Adrenal gland (tissue), 12 donors: Measurements from ENCODE around the gene EFCAB14. TPM values are rescaled to one million over a fixed set of nuclear protein-coding genes. Genes with fewer than 3 reads are reported as not detected.

ENCODE experiments used
- DNase-seq, 7 donors: peaks; one replicate each; pipeline ENCODE4 v3.0.0-alpha.2; 2019 to 2020
- H3K27ac ChIP-seq, 5 donors: fragments of 200-600 bp; sonication (generic) in 4 of 5; 1 replicate in 3 of 5; 2 replicates in 2 of 5; pipeline versions ENCODE4 v1.5.1 to v1.8.0; 2016 to 2020; ENCODE audit warnings: mild to moderate bottlenecking in 1 of 5
- H3K27me3 ChIP-seq: fragments of 200-600 bp; 2 replicates; pipeline ENCODE4 v1.8.0; 2021
- H3K36me3 ChIP-seq, 2 donors: fragments of 200-600 bp; replicated peaks in 1 of 2; 1 replicate in 1 of 2; 2 replicates in 1 of 2; pipeline versions ENCODE4 v1.5.1 to v1.8.0; 2018 to 2022
- H3K4me1 ChIP-seq, 2 donors: fragments of 200-600 bp; replicated peaks in 1 of 2; 1 replicate in 1 of 2; 2 replicates in 1 of 2; pipeline versions ENCODE4 v1.5.1 to v1.8.0; 2018 to 2021
- H3K4me3 ChIP-seq, 4 donors: fragments of 200-600 bp; sonication (generic) in 3 of 4; one replicate each; pipeline ENCODE4 v1.5.1; 2016 to 2018
- H3K9me3 ChIP-seq, 3 donors: fragments of 200-600 bp; sonication (generic) in 1 of 3; replicated peaks in 1 of 3; 1 replicate in 2 of 3; 2 replicates in 1 of 3; pipeline versions ENCODE4 v1.5.1 to v1.8.0; 2016 to 2021
- POLR2A ChIP-seq, 2 donors: fragments of 450-650 bp; IDR thresholded peaks; one replicate each; pipeline ENCODE4 v1.6.1; 2017; ENCODE audit warnings: antibody characterized with exemption in 2 of 2, mild to moderate bottlenecking in 2 of 2, moderate library complexity in 1 of 2
- WGBS, 4 donors: extraction: QIAGEN DNeasy Blood & Tissue Kit in 2 of 4; methylation state at CpG; one replicate each; pipeline versions ENCODE4 v1.1.5 to v1.1.7; 2013 to 2017; 5-methylcytosine and 5-hydroxymethylcytosine counted together
- intact Hi-C, 2 donors: fragments of 100-400 bp; cut with DNase I; formaldehyde crosslinking; loops; one replicate each; pipeline versions ENCODE4 v1.14.1 to v1.15.0; 2022 to 2023
- polyA plus RNA-seq, 3 donors: library from polyadenylated mRNA; stranded (reverse); fragments of 200-250 nt in 2 of 3; fragments of 350-450 nt in 1 of 3; fragmentation: Illumina TruSeq in 1 of 3; extraction: RNeasy Lipid Tissue Mini Kit (QIAGEN cat#74804) in 1 of 3; gene quantifications; one replicate each; pipeline ENCODE4 v1.2.3, GENCODE V29; 2013 to 2014
- total RNA-seq, 9 donors: library from RNA; depleted of rRNA in 4 of 9; stranded (reverse); fragments of >200 nt in 4 of 9; fragments of 120-200 nt in 1 of 9; fragmentation: NEBNext Ultra II Directional in 1 of 9; extraction: Animal tissue kit (Norgen Biotek cat#: 25700) in 1 of 9; gene quantifications; one replicate each; pipeline versions ENCODE4 v1.1.0 to v1.2.4, GENCODE V29; 2013 to 2023
- TF ChIP-seq, protein P1 (sequence below), 6 experiments: fragments of 450-650 bp in 4 of 6; fragments of 200-600 bp in 2 of 6; sonication (generic) in 1 of 6; IDR thresholded peaks; 1 replicate in 5 of 6; 2 replicates in 1 of 6; pipeline versions ENCODE4 v1.5.1 to v1.8.0; 2016 to 2021; ENCODE audit warnings: antibody characterized with exemption in 6 of 6, mild to moderate bottlenecking in 2 of 6, moderate library complexity in 1 of 6
- donor health status: healthy with polysubstance abuse.
- donor health status: Bipolar disorder and iron deficiency.
- donor health status: DM: yes; HTN: yes; CAD: no.
- donor health status: DM: no; HTN: no; CAD: no.
- donor health status: DM: no; HTN: no; CAD: no.
- donor health status: DM: yes; HTN: yes; CAD: no.

Gene EFCAB14
- total and polyA plus RNA-seq, 12 donors: 17.9 to 138 (median 77.3) TPM

DNA sequence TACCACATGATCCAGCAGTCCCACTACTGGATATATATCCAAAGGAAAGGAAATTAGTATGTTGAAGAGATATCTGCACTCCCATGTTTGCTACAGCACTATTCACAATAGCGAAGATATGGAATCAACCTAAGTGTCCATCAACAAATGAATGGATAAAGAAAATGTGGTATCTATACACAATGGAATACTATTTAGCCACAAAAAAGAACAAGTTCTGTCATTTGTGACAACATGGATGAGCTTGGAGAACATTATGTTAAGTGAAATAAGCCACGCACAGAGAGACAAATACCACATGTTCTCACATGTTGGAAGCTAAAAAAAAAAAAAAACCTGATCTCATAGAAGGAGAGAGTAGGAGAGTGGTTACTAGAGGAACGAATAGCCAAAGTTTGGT lies 68.4 kb downstream of the EFCAB14 start:
- intact Hi-C loops: no loop called here
- Histone ChIP-seq H3K4me3 (no peak overlapping the region), H3K27ac (no peak overlapping the region), H3K4me1 (peaks cover 0 to 7% of the 10 kb centered on the region in 2 donors), H3K27me3 (no peaks in the 10 kb centered on the region), H3K9me3 (no peaks in the 10 kb centered on the region), H3K36me3 (peaks cover 0 to 13% of the 10 kb centered on the region in 2 donors)
- TF ChIP-seq, protein P1, sequence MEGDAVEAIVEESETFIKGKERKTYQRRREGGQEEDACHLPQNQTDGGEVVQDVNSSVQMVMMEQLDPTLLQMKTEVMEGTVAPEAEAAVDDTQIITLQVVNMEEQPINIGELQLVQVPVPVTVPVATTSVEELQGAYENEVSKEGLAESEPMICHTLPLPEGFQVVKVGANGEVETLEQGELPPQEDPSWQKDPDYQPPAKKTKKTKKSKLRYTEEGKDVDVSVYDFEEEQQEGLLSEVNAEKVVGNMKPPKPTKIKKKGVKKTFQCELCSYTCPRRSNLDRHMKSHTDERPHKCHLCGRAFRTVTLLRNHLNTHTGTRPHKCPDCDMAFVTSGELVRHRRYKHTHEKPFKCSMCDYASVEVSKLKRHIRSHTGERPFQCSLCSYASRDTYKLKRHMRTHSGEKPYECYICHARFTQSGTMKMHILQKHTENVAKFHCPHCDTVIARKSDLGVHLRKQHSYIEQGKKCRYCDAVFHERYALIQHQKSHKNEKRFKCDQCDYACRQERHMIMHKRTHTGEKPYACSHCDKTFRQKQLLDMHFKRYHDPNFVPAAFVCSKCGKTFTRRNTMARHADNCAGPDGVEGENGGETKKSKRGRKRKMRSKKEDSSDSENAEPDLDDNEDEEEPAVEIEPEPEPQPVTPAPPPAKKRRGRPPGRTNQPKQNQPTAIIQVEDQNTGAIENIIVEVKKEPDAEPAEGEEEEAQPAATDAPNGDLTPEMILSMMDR (IDR thresholded peaks at IDR 0.05): no peak
- TF ChIP-seq POLR2A (IDR thresholded peaks at IDR 0.05): no peak
- no peak for DNase-seq
- WGBS, 4 donors: 93 to 99% (median 95%) methylated on average over 3 of the region's 3 CpGs

DNA sequence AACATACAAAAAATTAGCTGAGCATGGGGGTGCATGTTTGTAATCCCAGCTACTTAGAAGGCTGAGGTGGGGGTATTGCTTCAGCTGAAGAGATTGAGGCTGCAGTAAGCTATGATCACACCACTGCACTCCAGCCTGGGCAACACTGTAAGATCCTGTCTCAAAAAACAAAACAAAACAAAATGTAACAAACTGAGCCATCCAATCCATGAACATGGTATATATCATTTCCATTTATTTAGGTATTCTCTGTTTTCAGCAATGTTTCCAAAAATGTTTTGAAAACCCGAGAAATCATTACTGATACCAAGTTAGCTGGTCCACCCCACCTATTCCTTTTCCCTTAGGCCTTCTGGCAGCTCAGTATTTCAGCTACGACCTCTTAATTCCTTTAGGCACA lies 69.2 kb downstream of the EFCAB14 start:
- intact Hi-C loops: no loop called here
- WGBS, 4 donors: 96 to 99% (median 98%) methylated on average over 2 of the region's 2 CpGs
- DNase-seq: no peak
- peaks cover 0 to 6% of the 10 kb centered on the region in 2 donors for H3K36me3 ChIP-seq
- TF ChIP-seq, protein P1 (IDR thresholded peaks at IDR 0.05): no peak
- TF ChIP-seq POLR2A (IDR thresholded peaks at IDR 0.05): no peak
- no peaks in the 10 kb centered on the region for H3K27me3 ChIP-seq
- no peak overlapping the region for H3K4me3 ChIP-seq
- H3K4me1 ChIP-seq: peaks cover 0 to 10% of the 10 kb centered on the region in 2 donors
- no peaks in the 10 kb centered on the region for H3K9me3 ChIP-seq
- H3K27ac ChIP-seq: no peak overlapping the region

DNA sequence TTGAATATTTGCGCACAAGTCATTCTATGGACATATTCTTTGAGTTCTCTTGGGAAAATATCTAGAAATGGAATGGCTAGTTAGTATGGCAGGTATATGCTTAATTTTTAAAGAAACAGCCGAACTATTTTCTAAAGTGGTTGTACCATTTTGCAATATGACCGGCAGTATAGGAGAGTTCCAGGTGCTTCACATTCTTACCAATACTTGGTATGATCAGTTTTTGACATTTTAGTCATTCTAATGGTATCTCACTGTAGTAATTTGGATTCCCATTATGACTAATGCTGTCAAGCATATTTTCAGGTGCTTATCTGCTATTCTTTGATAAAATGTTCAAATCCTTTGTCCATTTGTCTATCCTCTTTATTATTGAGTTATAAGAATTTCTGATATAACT lies 71.3 kb downstream of the EFCAB14 start:
- no peaks in the 10 kb centered on the region for H3K36me3 ChIP-seq
- 98 to 100% (median 99%) methylated on average over 3 of the region's 3 CpGs for WGBS, 4 donors
- no peaks in the 10 kb centered on the region for H3K9me3 ChIP-seq

DNA sequence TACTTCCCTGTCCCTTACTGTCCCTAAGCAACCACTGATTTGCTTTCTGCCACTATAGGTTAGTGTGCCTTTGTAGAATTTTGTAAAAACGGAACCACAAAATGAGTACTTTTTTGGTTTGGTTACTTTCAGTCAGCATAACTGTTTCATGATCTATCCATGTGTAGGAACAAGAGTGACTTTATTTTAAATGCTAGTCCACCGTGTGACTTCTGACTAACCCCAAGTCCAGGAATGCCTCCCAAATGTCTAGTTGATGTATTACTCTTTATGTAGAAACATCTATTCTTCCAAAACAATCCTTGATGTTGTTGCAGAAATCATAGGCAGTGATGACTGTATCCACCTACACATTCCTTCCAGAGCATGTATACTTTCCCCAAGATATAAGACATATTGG lies 72.1 kb downstream of the EFCAB14 start:
- intact Hi-C loops: no loop called here

More for the DNA sequence above, 71.3 kb downstream of the EFCAB14 start:
- DNase-seq: no peak
- intact Hi-C loops: no loop called here
- Histone ChIP-seq H3K27me3 (no peaks in the 10 kb centered on the region), H3K27ac (no peak overlapping the region), H3K4me3 (no peak overlapping the region), H3K4me1 (peaks cover 3 to 25% of the 10 kb centered on the region in 2 donors)
- TF ChIP-seq POLR2A (IDR thresholded peaks at IDR 0.05): no peak
- TF ChIP-seq, protein P1 (IDR thresholded peaks at IDR 0.05): no peak

More for the DNA sequence above, 72.1 kb downstream of the EFCAB14 start:
- H3K27ac ChIP-seq: no peak overlapping the region
- TF ChIP-seq, protein P1 (IDR thresholded peaks at IDR 0.05): no peak
- no peak for TF ChIP-seq POLR2A (IDR thresholded peaks at IDR 0.05)
- no peaks in the 10 kb centered on the region for H3K36me3 ChIP-seq
- no peak overlapping the region for H3K4me3 ChIP-seq
- H3K27me3 ChIP-seq: no peaks in the 10 kb centered on the region
- H3K9me3 ChIP-seq: no peaks in the 10 kb centered on the region
- no peak for DNase-seq
- 84 to 92% (median 89%) methylated on average over 2 of the region's 2 CpGs for WGBS, 4 donors
- peaks cover 4 to 25% of the 10 kb centered on the region in 2 donors for H3K4me1 ChIP-seq
